NCI-H2029 (cell line): Measurements from ENCODE around the gene PPFIA3.
A peak's percentile ranks its signal among the peaks of the same experiment; 100 is the strongest.

Experiments used
- DNase-seq: peaks from one replicate; lab custom pipeline; 2025; lab: John Stamatoyannopoulos, UW

Gene PPFIA3

GRCh38 chr19:49119411-49120324 lies at the start of gene PPFIA3:
PPFIA3 (plus strand) TSS chr19:49119544; CDS start chr19:49127874, 8,330 bp downstream.
- DNase-seq, result no peak

GRCh38 chr19:49070416-49070815 lies 48.9 kb upstream of the PPFIA3 start:
- DNase-seq, result no peak

- no peak for DNase-seq
Measured at GRCh38 chr19:49071860-49072547, 47.3 kb upstream of the PPFIA3 start.

GRCh38 chr19:49073514-49074378 lies 45.6 kb upstream of the PPFIA3 start:
- DNase-seq, result no peak

- DNase-seq, result peak; percentile 61
Measured at GRCh38 chr19:49074869-49075268, 44.5 kb upstream of the PPFIA3 start.

- DNase-seq, result no peak
Measured at GRCh38 chr19:49080392-49080791, 39.0 kb upstream of the PPFIA3 start.

GRCh38 chr19:49081273-49081672 lies 38.1 kb upstream of the PPFIA3 start:
- no peak for DNase-seq

- no peak for DNase-seq
Measured at GRCh38 chr19:49084206-49085019, 34.9 kb upstream of the PPFIA3 start.

- peak; percentile 99 for DNase-seq
Measured at GRCh38 chr19:49085020-49085867, 34.1 kb upstream of the PPFIA3 start, which contains the start of gene SNRNP70. SNRNP70 (plus strand) TSS chr19:49085451; CDS start chr19:49086415, 964 bp downstream.

- no peak for DNase-seq
Measured at GRCh38 chr19:49085868-49086232, 33.5 kb upstream of the PPFIA3 start.

GRCh38 chr19:49086296-49086695 lies 33.0 kb upstream of the PPFIA3 start:
- DNase-seq, result no peak

- no peak for DNase-seq
Measured at GRCh38 chr19:49091391-49092038, 27.8 kb upstream of the PPFIA3 start.

- no peak for DNase-seq
Measured at GRCh38 chr19:49092686-49093085, 26.7 kb upstream of the PPFIA3 start.

GRCh38 chr19:49094505-49095482 lies 24.6 kb upstream of the PPFIA3 start:
- DNase-seq, result no peak

- peak; percentile 61 for DNase-seq
Measured at GRCh38 chr19:49097453-49098288, 21.7 kb upstream of the PPFIA3 start.

GRCh38 chr19:49098795-49099194 lies 20.5 kb upstream of the PPFIA3 start:
- no peak for DNase-seq

GRCh38 chr19:49101160-49101559 lies 18.2 kb upstream of the PPFIA3 start:
- no peak for DNase-seq

- DNase-seq, result no peak
Measured at GRCh38 chr19:49102303-49102702, 17.0 kb upstream of the PPFIA3 start.
